Cardiac septum (tissue), 1 donor: Measurements from ENCODE around the gene ERN2. TPM values are rescaled to one million over a fixed set of nuclear protein-coding genes. Genes with fewer than 3 reads are reported as not detected.
"Not testable (repeated sequence)": the region's sequence is repeated elsewhere in the genome, so short reads cannot be mapped to it uniquely, and the experiment has no call there.

Experiments used
- DNase-seq: peaks from one replicate; pipeline ENCODE4 v3.0.0-alpha.2; 2020; ENCODE audit warnings: low spot score
- intact Hi-C: fragments of 100-400 bp; cut with DNase I; formaldehyde crosslinking; loops from one replicate; pipeline ENCODE4 v1.14.0; 2022
- long read RNA-seq: library from polyadenylated mRNA; unstranded; transcript quantifications from one replicate; pipeline ENCODE4 v2.0.0, GENCODE V29; 2021
- total RNA-seq: library from RNA; stranded (reverse); fragmentation: NEBNext Ultra II Directional; extraction: Animal tissue kit (Norgen Biotek cat#: 25700); gene quantifications from one replicate; pipeline ENCODE4 v1.2.1, GENCODE V29; 2021
- donor health status: DM: no; HTN: no; CAD: no.

The ERN2 gene
- not detected for total RNA-seq
- long read RNA-seq: 0 reads

DNA sequence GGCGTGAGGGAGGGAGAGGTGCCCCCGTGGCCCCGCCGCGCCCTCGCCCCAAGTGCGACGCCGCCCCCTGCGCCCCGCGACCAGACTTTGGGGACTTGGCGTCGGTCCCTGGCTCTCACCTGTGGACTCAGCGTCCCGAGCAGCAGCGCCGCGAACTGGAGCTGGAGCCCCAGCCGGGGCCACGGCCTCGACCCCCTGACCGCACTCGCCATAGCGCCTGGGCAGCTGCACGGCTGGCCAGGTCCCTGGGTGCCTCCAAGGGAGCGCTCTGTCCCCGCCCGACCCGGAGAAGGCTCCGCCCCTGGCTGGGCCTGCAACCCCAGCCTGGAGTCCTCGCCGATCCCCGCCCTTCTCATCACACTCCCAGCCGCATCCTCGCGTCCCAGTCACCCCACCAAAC is at the start of gene ERN2:
Gene ERN2 (minus strand): TSS at position 247 of the 400 bp plus-strand sequence. CDS start 35 bp downstream, at position 212.
- DNase-seq: peak; percentile 57
- intact Hi-C loops: no loop called here

DNA sequence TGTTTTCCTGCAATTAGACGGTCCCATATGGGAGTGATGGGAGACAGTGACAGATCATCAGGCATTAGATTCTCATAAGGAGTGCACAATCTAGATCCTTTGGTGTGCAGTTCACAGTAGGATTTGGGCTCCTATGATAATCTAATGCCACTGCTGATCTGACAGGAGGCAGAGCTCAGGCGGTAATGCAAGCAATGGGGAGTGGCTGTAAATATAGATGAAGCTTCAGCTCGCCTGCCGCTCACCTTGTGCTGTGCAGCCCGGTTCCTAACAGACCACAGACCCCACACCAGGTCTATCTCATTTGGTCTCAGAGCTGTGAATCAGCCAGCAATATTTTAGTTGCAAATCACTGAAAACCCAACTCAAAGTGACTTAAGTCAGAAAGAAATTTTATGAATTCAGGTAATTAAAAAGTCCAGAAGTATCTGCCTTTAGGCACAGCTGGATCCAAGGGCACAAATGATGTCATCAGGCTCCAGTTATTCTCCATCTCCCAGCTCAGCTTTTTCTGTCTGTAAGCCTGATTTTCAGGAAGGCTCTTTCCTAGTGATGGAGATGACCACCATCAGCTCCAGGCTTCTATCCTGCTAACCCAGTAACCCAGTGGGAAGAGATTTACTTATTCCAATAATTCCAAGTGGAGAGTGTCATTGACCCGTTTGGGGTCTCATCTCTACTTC is 45.1 kb upstream of the ERN2 start:
- intact Hi-C loops: no loop called here
- DNase-seq: no peak

DNA sequence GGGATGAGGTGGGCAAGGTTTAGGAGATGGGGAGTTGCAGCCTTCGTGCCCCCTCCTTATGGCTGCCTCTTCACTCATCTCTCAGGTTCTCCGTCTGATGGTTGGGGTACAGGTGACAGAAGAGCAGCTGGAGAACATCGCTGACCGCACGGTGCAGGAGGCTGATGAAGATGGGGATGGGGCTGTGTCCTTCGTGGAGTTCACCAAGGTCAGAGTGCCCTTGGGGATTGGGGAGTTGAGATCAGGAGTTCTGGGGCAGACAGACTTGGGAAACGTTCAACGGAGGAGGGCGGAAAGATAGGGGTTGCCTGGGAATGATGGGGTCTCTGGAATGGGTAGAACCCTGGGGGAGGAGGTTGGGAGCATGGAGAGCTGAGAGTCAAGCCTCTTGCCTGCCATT is 44.1 kb upstream of the ERN2 start:
- no peak for DNase-seq
- intact Hi-C loops: no loop called here

DNA sequence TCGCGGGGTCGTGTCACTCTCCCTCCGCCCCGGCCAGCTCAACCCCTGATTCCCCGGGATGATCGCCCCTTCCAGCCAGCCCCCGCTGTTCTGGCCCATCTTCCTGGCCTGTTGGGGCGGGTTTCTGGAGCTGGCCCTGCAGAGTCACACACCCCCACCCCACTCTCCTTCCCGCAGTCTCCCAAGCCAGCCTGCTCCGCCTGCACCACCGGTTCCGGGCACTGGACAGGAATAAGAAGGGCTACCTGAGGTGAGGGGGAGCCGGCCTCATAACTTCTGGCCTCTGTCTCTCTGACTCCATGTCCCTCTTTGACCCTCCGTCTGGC is 42.4 kb upstream of the ERN2 start:
- no peak for DNase-seq
- intact Hi-C loops: no loop called here

DNA sequence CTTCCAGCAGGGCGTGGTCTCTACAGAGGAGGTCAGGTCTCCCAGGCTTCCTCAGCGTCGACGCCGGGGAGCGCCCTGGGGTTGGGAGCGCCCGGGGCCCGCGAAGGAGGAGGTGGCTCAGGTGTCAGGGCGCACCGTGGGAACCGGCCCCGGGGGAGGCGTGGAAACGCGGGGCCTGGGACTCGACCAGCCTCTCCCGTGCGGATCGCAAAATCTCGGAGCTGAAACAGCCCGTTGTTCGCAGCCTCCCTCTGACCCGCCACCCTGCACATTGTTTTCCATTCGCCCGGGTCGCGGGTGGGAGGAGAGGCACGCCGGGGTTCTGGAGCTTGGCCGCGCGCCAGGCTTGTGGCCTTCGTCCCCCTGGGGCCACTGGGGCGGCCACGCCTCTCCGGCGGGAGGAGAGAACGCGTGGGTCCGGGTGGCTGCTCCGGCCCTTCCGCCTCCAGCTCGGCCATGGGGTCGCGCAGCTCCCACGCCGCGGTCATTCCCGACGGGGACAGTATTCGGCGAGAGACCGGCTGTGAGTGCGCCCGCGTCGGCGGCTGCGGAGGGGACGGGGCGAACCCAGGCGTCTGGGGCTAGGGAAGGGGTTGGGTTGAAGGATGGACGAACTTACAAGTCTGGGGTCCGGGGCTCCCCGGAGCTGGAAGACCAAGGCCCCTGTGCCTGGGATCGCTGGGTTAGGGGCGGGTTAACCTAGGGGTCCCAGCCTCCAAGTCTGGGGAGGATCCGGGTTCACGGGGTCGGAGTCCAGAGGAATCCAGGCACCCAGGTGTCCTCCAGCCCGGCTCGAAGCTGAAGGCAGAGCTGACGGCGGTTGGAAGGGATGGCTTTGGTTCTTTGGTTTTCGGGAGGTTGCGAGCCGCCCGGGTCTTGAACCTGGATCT is 41.8 kb upstream of the ERN2 start, which contains the start of gene CHP2:
Gene CHP2 (plus strand): TSS at position 433 of the 890 bp plus-strand sequence. CDS start 24 bp downstream, at position 457.
- intact Hi-C loops: no loop called here
- no peak for DNase-seq

DNA sequence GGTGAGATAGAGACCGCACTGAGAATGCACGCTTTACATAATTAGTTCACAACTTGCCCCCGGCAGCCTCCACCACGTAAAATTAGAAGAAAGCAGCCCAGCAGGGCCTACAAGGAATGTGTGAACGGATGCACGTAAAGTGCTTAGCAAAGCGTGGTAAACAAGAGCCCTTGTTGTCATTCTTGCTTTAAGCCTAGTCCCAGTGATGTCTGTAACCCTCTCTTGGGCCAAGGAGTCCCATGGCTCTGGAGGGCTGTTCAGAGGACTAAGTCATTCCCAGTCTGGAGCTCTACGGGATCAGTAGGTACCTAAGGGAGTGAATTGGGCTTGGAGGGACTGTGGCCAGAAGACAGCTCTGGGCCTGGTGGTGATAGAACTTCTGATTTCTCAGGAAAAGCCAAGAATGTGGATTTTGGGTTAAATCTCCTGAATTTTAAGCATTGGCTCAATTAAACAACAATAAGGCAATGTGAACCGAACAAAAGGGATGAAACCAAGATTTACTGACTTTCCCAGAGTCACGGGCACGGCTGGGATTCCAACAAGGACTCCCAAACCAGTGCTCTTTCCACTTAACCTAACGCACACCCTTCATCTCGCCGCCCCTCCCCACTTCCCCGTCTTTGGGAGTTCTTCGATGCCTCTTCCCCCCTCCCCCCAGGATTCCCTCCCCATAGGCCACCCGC is 41.0 kb upstream of the ERN2 start:
- no peak for DNase-seq
- intact Hi-C loops: no loop called here

DNA sequence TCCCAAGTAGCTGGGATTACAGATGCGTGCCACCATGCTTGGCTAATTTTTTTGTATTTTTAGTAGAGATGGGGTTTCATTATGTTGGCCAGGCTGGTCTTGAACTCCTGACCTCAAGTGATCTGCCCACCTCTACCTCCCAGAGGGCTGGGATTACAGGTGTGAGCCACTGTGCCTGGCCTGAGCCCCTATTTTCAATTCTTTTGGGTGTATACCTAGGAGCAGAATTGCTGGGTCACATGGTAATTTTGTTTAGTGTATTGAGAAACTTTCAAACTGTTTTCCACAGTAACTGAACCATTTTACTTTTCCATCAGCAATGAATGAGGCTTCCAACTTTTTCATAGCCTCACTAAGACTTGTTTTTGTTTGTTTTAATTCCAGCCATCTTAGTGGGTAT is 38.0 kb upstream of the ERN2 start:
- intact Hi-C loops, DNase-seq: not testable (repeated sequence)

DNA sequence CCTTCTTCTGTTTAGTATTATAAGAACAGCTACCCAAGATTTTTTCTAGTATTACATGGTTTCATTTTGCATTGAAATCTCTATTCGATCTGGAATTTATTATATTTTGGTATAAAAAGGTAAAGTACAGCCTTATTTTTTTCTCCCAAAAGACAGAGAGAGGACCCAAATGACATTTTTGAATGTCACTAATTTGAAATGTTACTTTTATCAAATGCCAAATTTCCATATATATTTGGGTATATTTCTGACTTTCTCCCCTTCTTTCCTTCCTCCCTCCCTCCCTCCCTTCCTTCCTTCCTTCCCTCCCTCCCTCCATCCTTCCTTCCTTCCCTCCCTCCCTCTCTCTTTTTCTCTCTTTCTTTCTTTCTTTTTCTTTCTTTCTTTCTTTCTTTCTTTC is 35.6 kb upstream of the ERN2 start:
- intact Hi-C loops: no loop called here
- no peak for DNase-seq

DNA sequence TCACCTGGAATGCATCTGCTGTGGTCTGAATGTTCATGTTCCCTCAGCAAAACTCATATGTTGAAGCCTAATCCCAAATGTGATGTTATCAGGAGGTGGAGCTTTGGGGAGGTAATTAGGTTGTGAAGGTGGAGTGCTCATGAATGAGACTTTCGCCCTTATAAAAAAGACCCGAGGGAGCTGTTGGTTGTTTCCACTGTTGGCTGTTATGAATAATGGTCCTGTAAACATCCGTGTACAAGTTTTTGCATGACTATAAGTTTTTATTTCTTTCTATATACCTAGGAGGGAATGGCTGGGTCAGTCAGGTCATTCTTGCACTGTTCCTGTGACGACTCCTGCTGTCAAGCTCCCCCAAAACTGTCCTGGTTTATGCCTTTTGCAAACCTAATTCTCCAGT is 32.2 kb upstream of the ERN2 start:
- no peak for DNase-seq
- intact Hi-C loops: no loop called here

DNA sequence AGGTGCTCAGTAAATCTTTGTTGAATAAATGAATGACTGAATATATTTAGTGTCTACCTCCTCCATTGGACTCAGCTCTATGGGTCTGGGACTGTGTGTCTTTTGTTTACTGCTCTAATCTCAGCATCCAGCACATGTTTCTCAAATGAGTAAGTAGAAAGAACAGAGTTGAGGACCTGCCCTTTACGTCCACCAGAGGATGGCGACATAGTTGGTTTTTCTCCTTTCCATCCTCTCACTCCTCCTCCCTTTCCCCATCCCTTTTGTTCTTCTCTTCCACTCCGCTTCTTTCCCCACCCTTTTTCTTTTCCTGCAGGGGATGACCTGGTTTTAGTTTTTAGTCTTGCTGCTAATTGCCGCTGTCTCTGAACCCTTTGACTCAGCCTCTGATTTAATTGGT is 29.7 kb upstream of the ERN2 start:
- intact Hi-C loops: no loop called here
- no peak for DNase-seq

DNA sequence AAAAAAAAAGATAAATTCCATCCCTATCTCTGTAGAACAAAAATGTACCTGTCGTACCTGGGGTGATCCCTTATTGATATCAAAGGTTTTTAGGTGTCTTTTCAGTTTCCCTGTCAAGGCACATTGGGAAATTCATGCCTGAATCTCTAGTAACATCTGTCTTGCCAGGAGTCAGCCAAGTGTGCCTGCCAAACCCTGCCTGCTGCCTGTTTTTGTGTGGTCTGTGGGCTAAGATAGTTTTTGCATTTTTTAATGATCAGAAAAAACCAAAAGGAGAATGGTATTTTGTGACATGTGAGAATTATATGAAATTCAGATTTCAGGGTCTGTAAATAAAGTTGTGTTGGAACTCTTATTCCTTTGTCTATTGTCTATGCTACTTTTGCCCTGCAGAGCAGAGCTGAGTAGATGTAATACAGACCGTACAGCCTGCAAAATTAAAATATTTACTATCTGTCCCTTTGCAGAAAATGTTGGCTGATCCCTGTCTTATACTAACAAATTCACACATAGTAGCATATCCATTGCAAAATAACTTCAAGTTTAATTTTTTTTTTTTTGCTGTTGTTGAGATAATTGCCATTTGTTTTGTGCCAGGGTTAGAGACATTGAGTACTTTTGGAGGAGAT is 28.8 kb upstream of the ERN2 start:
- no peak for DNase-seq
- intact Hi-C loops: no loop called here

DNA sequence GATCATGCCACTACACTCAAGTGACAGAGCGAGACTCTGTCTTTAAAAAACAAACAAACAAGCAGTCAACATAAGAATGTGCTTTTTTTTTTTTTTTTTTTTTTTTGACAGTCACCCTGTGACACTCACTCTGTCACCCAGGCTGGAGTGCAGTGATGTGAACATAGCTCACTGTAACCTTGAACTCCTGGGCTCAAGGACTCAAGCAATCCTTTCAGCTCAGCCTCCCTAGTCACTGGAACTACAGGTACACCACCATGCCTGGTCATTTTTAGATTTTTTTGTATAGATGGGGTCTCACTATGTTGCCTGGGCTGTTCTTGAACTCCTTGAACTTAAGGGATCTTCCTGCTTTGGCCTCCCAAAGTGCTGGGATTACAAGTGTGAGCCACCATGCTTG is 26.5 kb upstream of the ERN2 start:
- DNase-seq: no peak
- intact Hi-C loops: loop anchor here (5.0 kb wide), 1 partner anchor 298 kb away; no protein-coding TSS in a partner anchor

DNA sequence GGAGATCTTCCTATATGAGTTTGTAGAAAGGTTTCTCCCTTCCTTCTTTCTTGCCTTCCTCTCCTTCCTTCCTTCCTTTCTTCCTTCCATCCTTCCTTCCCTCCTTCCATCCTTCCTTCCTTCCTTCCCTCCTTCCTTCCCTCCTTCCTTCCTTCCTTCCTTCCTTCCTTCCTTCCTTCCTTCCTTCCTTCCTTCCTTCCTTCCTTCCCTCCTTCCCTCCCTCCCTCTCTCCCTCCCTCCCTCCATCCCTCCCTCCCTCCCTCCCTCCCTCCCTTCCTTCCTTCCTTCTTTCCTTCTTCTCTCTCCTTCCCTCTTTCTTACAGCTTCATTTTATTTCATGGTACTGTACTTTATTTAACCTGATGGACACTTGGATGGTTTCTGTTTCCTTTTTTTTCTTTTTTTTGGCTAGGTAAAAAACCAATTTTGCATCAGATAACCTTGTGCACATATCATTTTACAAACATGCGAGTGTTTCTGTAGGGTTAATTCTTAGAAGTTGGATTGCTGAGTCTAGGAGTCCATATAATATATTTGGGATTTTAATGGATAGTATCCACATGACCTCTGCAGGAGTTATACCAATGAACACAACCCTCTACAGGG is 24.5 kb upstream of the ERN2 start:
- not testable (repeated sequence) for DNase-seq
- intact Hi-C loops: loop anchor here (5.0 kb wide), 1 partner anchor 300 kb away; no protein-coding TSS in a partner anchor

DNA sequence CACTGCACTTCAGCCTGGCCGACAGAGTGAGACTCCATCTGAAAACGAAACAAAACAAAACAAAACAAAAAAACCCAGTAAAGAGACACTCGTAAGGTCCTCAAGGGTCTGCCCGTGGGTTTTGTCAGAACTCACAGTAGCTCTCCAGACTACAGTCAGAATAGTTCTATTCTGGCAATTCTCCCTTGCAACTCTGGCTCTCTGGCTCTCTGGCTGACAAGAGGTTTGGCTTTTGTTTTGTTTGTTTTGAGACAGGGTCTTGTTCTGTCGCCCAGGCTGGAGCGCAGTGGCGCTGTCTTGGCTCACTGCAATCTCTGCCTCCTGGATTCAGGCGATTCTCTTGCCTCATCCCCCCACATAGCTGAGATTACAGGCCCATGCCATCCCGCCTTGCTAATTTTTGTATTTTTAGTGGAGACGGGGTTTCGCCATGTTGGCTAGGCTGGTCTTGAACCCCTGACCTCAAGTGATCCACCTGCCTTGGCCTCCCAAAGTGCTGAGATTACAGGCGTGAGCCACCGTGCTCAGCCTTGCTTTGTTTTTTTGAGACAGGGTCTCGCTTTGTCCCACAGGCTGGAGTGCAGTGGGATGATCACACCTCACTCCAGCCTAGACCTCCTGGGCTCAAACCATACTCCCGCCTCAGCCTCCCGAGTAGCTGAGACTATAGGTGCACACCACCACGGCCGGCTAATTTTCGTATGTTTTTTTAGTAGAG is 21.3 kb upstream of the ERN2 start:
- intact Hi-C loops: no loop called here
- no peak for DNase-seq

DNA sequence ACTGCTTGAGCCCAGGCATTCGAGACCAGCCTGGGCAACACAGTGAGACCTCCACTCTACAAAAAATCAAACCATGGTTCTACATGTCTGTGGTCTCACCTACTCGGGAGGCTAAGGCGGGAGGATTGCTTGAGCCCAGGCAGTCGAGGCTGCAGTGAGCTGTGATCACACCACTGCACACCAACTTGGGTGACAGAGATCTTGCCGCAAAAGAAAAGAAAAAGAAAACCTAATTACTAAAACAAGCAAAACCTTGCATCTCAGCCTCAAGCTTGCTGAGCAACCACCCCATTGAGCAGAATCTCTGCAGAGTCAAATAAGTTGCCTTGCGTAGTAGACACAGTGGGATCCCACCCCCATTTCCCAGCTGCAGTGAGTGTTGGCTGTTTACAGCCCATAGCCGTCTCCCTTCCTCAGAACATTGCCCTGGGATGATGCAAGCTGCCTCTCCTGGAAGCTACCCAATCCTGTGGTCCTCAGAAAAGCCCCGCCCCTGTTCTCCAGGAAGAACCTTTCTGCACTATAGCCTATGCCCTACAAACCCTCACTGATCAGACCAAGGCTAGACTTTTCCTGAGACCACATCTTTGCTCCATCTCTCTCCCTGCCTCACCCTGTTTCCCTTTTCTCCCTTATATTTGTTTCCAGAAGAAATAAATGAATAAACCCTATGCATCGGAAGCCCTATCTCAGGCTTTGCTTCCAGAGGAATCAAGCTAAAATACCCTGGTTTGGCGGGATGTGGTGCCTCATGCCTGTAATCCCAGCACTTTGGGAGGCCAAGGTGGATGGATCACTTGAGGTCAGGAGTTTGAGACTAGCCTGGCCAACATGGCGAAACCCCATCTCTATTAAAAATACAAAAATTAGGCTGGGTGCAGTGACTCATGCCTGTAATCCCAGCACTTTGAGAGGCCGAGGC is 16.7 kb upstream of the ERN2 start:
- intact Hi-C loops: no loop called here
- DNase-seq: no peak

DNA sequence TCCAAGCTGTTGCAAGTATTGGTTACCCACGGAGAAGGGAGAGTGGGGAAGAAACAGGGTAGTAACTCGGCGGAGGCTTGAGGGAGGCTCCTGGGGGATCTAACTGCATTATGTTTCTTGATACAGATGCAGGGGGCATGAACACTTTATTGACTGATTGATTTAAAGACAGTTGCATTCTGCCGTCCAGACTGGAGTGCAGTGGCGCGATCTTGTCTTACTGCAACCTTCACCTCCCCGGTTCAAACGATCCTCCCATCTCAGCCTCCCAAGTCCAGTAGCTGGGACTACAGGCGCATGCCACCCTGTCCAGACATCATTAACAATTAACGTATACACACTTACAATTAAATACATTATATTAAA is 15.1 kb upstream of the ERN2 start:
- intact Hi-C loops: no loop called here
- DNase-seq: no peak

DNA sequence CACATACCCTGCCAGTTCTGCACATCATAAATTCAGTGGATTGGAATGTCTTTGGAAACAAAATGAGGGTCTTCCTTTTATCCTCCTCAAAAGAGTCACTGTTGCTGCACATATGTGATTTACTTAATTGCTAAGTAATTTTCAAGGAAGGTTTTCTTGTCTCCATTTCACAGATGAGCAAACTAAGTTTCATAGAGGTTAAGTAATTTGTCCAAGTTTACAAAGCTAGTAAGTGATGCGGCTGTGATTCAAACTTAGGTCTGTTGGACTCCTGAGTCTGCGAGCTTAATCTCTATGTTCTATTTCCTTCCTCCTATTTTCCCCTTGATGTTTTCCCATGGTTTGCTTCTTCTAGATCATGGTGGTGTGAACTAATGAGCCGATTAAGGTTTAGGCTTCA is 13.7 kb upstream of the ERN2 start:
- intact Hi-C loops: no loop called here

DNA sequence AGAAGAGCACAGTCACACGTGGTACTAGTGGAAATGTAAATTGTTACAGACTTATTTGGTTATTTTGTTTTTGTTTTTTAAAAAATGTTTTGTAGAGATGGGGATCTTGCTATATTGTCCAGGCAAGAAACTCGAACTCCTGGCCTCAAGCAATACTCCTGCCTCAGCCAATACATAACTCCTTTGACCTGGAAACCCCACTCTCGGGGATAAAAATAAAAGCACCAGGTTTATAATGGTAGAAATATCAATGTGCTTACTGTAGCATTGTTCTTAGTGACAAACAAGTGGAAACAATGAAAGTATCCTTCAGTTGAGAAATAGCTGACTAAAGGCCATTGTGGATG is 11.7 kb upstream of the ERN2 start:
- no peak for DNase-seq
- intact Hi-C loops: no loop called here

More for the DNA sequence above, 13.7 kb upstream of the ERN2 start:
- DNase-seq: no peak
